ENCODE results near the gene SIRT2. TPM values are rescaled to one million over a fixed set of nuclear protein-coding genes. Genes with fewer than 3 reads are reported as not detected.

The SIRT2 gene
- total and polyA plus RNA-seq, 4 experiments from 2014 or later, result 39.0 to 51.7 (median 48.5) TPM

- CTCF ChIA-PET (ENCODE audit: partially characterized antibody), result interaction anchor here (0.7 kb wide), 1 partner anchor 15 kb away, joined by 3 read pairs; no protein-coding TSS in a partner anchor
- Histone ChIP-seq H3K27me3 (ENCODE audit: insufficient read depth, low read length) (no peaks in the 10 kb centered on the region), H3K9me3 (ENCODE audit: control insufficient read depth in 1 of 2, low read length in 2 of 2) (no peaks in the 10 kb centered on the region), H3K4me1 (ENCODE audit: insufficient read depth, low read length) (peaks cover 31% of the 10 kb centered on the region), H3K27ac (ENCODE audit: low read depth, low read length) (no peak overlapping the region), H3K4me3 (ENCODE audit: low read length in 2 of 2) (no peak overlapping the region), H3K36me3 (ENCODE audit: insufficient read depth, low read length) (peaks cover 5% of the 10 kb centered on the region)
- peaks cover 5 to 30% (median 15%) of the 10 kb centered on the region in 4 donors for H3K4me1 Mint-ChIP-seq
- no peak overlapping the region for H3K4me3 Mint-ChIP-seq
- H3K36me3 Mint-ChIP-seq, result peaks cover 2 to 12% of the 10 kb centered on the region in 2 donors
- no peaks in the 10 kb centered on the region for H3K27me3 Mint-ChIP-seq
- intact Hi-C loops (cut with micrococcal nuclease), result no loop called here
- H3K9me3 Mint-ChIP-seq, result no peaks in the 10 kb centered on the region
- no peak for DNase-seq
- POLR2A ChIA-PET (ENCODE audit: partially characterized antibody), result interaction anchor here (0.8 to 1.4 kb wide), 2 partner anchors 13 to 17 kb away, joined by 3 read pairs; partner anchors contain the start of gene NFKBIB
- peak overlapping the region in 5 of 7 donors; percentile 48 to 88 (median 80) for H3K27ac Mint-ChIP-seq
Measured at GRCh38 chr19:38883286-38883685, 16.1 kb downstream of the SIRT2 start.

- peaks cover 49% of the 10 kb centered on the region for H3K4me1 ChIP-seq (ENCODE audit: insufficient read depth, low read length)
- intact Hi-C loops (cut with micrococcal nuclease), result no loop called here
- DNase-seq, result no peak
- ChIA-PET CTCF (ENCODE audit: partially characterized antibody) (interaction anchor here (1.1 to 1.4 kb wide), 3 partner anchors 12 to 111 kb away, joined by 3 to 4 read pairs (median 4); no protein-coding TSS in a partner anchor), POLR2A (ENCODE audit: partially characterized antibody) (interaction anchor here (1.1 to 3.9 kb wide), 3 partner anchors 19 to 32 kb away, joined by 3 to 15 read pairs (median 6); partner anchors contain the start of genes NFKBIB and SIRT2)
- Mint-ChIP-seq H3K9me3 (no peaks in the 10 kb centered on the region), H3K36me3 (peaks cover 2 to 18% of the 10 kb centered on the region in 2 donors), H3K4me3 (peak overlapping the region in 1 of 8 donors; percentile 22), H3K27ac (peak overlapping the region; percentile 42 to 90 (median 83)), H3K4me1 (peaks cover 17 to 40% (median 27%) of the 10 kb centered on the region in 4 donors), H3K27me3 (no peaks in the 10 kb centered on the region)
- no peaks in the 10 kb centered on the region for H3K27me3 ChIP-seq (ENCODE audit: insufficient read depth, low read length)
- H3K4me3 ChIP-seq (ENCODE audit: low read length in 2 of 2), result no peak overlapping the region
- H3K27ac ChIP-seq (ENCODE audit: low read depth, low read length), result peak overlapping the region; percentile 89
- H3K36me3 ChIP-seq (ENCODE audit: insufficient read depth, low read length), result peaks cover 4% of the 10 kb centered on the region
- H3K9me3 ChIP-seq (ENCODE audit: control insufficient read depth in 1 of 2, low read length in 2 of 2), result no peaks in the 10 kb centered on the region
Measured at GRCh38 chr19:38880882-38881609, 18.4 kb downstream of the SIRT2 start.

- ChIA-PET POLR2A (ENCODE audit: partially characterized antibody) (interaction anchor here (1.4 to 3.9 kb wide), 5 partner anchors 7 to 31 kb away, joined by 6 to 36 read pairs (median 20); partner anchors contain the start of genes NFKBIB and SIRT2), CTCF (ENCODE audit: partially characterized antibody) (interaction anchor here (1.0 to 3.1 kb wide), 5 partner anchors 11 to 478 kb away, joined by 3 to 17 read pairs (median 4); partner anchors contain the start of genes FAM98C, MRPS12 and SARS2)
- peak overlapping the region; percentile 89 for H3K27ac ChIP-seq (ENCODE audit: low read depth, low read length)
- no peaks in the 10 kb centered on the region for H3K27me3 ChIP-seq (ENCODE audit: insufficient read depth, low read length)
- no peaks in the 10 kb centered on the region for H3K27me3 Mint-ChIP-seq
- intact Hi-C loops (cut with micrococcal nuclease), result no loop called here
- H3K27ac Mint-ChIP-seq, result peak overlapping the region; percentile 52 to 87 (median 76)
- H3K4me3 ChIP-seq (ENCODE audit: low read length in 2 of 2), result no peak overlapping the region
- no peaks in the 10 kb centered on the region for H3K9me3 Mint-ChIP-seq
- H3K4me1 ChIP-seq (ENCODE audit: insufficient read depth, low read length), result peaks cover 49% of the 10 kb centered on the region
- peaks cover 2 to 20% of the 10 kb centered on the region in 2 donors for H3K36me3 Mint-ChIP-seq
- H3K36me3 ChIP-seq (ENCODE audit: insufficient read depth, low read length), result peaks cover 4% of the 10 kb centered on the region
- peak overlapping the region in 4 of 8 donors; percentile 39 to 62 (median 48) for H3K4me3 Mint-ChIP-seq
- no peaks in the 10 kb centered on the region for H3K9me3 ChIP-seq (ENCODE audit: control insufficient read depth in 1 of 2, low read length in 2 of 2)
- H3K4me1 Mint-ChIP-seq, result peaks cover 18 to 40% (median 28%) of the 10 kb centered on the region in 4 donors
- no peak for DNase-seq
Measured at GRCh38 chr19:38880076-38880881, 19.1 kb downstream of the SIRT2 start.

DNA sequence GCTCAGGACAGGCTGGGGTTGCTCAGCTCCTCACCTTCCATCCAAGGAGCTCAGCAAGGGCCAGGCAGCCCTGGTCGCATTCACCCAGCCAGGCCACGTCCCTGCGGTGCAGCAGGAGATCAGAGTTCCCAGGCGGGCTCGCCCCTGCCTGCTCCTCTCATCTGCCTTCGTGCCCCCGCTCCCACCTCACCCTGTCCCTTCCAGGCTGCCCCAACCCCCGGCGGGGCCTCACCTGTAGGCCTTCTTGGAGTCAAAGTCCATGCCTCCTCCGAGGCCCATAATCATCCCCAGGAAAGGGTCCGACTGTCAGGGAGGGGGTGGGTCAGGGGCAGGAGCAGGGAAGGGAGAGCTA lies 20.0 kb downstream of the SIRT2 start:
- no peaks in the 10 kb centered on the region for H3K9me3 ChIP-seq (ENCODE audit: control insufficient read depth in 1 of 2, low read length in 2 of 2)
- H3K36me3 ChIP-seq (ENCODE audit: insufficient read depth, low read length), result peaks cover 4% of the 10 kb centered on the region
- Mint-ChIP-seq H3K27me3 (no peaks in the 10 kb centered on the region), H3K4me3 (peak overlapping the region in 2 of 8 donors; percentile 89 to 91), H3K4me1 (peaks cover 18 to 40% (median 28%) of the 10 kb centered on the region in 4 donors), H3K27ac (peak overlapping the region in 6 of 7 donors; percentile 12 to 97 (median 92)), H3K36me3 (peaks cover 2 to 23% of the 10 kb centered on the region in 2 donors), H3K9me3 (no peaks in the 10 kb centered on the region)
- H3K4me3 ChIP-seq (ENCODE audit: low read length in 2 of 2), result peak overlapping the region in 1 of 2 donors; percentile 41
- peak overlapping the region; percentile 89 for H3K27ac ChIP-seq (ENCODE audit: low read depth, low read length)
- no peaks in the 10 kb centered on the region for H3K27me3 ChIP-seq (ENCODE audit: insufficient read depth, low read length)
- intact Hi-C loops (cut with micrococcal nuclease), result no loop called here
- CTCF ChIA-PET (ENCODE audit: partially characterized antibody), result interaction anchor here (0.6 to 4.6 kb wide), 11 partner anchors 9 to 477 kb away, joined by 3 to 52 read pairs (median 4); partner anchors contain the start of genes FAM98C, MRPS12 and SARS2
- no peak for DNase-seq
- POLR2A ChIA-PET (ENCODE audit: partially characterized antibody), result interaction anchor here (0.6 to 3.9 kb wide), 14 partner anchors 8 to 476 kb away, joined by 4 to 36 read pairs (median 14); partner anchors contain the start of genes ECH1, FAM98C, NFKBIB and SIRT2
- peaks cover 49% of the 10 kb centered on the region for H3K4me1 ChIP-seq (ENCODE audit: insufficient read depth, low read length)

- Mint-ChIP-seq H3K9me3 (no peaks in the 10 kb centered on the region), H3K4me1 (peaks cover 18 to 40% (median 28%) of the 10 kb centered on the region in 4 donors), H3K36me3 (peaks cover 2 to 23% of the 10 kb centered on the region in 2 donors), H3K27ac (peak overlapping the region; percentile 96 to 99 (median 97)), H3K27me3 (no peaks in the 10 kb centered on the region), H3K4me3 (peak overlapping the region; percentile 79 to 94 (median 88))
- Histone ChIP-seq H3K4me3 (ENCODE audit: low read length in 2 of 2) (peak overlapping the region; percentile 41 to 73), H3K36me3 (ENCODE audit: insufficient read depth, low read length) (peaks cover 4% of the 10 kb centered on the region), H3K4me1 (ENCODE audit: insufficient read depth, low read length) (peaks cover 49% of the 10 kb centered on the region), H3K9me3 (ENCODE audit: control insufficient read depth in 1 of 2, low read length in 2 of 2) (no peaks in the 10 kb centered on the region), H3K27me3 (ENCODE audit: insufficient read depth, low read length) (no peaks in the 10 kb centered on the region), H3K27ac (ENCODE audit: low read depth, low read length) (peak overlapping the region; percentile 89)
- no peak for DNase-seq
- intact Hi-C loops (cut with micrococcal nuclease), result loop anchor here (1.0 kb wide), 1 partner anchor 21 kb away; the partner anchor contains the start of genes NFKBIB and SIRT2
- POLR2A ChIA-PET (ENCODE audit: partially characterized antibody), result interaction anchor here (0.6 to 3.9 kb wide), 25 partner anchors 8 to 483 kb away, joined by 3 to 43 read pairs (median 8); partner anchors contain the start of genes ECH1, EIF3K, FAM98C and MRPS12
- CTCF ChIA-PET (ENCODE audit: partially characterized antibody), result interaction anchor here (0.6 to 4.6 kb wide), 13 partner anchors 9 to 476 kb away, joined by 3 to 52 read pairs (median 4); partner anchors contain the start of genes ECH1, FAM98C, MRPS12 and SARS2
Measured at GRCh38 chr19:38878575-38879399, 20.6 kb downstream of the SIRT2 start.

All from CD4-positive, alpha-beta memory T cell (primary cell).